ENCODE data around the gene SPC24.
"Not testable (repeated sequence)": the region's sequence is repeated elsewhere in the genome, so short reads cannot be mapped to it uniquely, and the experiment has no call there.

SPC24 gene

DNA sequence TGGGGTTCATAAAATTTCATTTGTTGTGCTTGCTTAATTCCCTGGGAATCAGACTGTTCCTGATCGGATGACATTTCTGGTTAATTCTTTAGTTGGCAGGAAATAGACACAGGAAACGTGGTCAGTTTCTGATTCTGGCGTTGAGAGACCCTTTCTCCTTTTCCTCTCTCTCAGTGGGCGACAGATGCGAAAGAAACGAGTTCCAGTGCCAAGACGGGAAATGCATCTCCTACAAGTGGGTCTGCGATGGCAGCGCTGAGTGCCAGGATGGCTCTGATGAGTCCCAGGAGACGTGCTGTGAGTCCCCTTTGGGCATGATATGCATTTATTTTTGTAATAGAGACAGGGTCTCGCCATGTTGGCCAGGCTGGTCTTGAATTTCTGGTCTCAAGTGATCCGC is 55.5 kb downstream of the SPC24 start:
- FAIRE-seq (no peak), DNase-seq (ENCODE audit: insufficient read length, low spot score) (no peak)

DNA sequence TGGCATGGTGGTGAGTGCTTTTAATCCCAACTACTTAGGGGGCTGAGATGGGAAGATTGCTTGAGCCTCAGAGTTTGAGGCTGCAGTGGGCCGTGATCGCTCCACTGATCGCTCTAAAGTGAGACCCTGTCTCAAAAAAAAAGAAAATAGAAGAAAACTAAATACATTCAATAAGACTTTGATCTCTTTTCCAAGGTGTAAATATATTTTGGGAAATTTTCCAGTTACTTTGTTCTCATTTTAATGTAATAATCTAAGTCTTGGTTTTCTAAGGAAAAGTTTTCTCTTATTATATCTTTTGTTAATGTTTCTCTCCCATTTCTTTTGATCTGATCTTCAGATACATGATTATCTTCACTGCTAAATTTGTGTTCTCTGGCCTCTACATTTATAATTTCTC is 56.7 kb downstream of the SPC24 start:
- no peak for DNase-seq (ENCODE audit: insufficient read length, low spot score)
- no peak for FAIRE-seq

DNA sequence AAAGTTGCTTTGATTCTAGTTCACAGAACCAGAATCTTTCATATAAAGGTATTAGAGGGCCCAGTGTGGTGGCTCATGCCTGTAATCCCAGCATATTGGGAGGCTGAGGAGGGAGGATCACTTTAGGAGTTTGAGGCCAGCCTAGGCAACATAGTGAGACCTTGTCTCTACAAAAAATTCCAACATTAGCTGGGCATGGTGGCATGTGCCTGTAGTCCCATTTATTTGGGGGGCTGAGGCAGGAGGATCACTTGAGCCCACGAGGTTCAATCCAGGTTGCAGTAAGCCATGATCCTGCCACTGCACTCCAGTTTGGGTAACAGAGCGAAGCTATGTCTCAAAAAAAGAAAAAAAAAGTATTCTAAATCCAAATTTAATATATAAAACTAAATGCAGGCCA is 57.3 kb downstream of the SPC24 start:
- FAIRE-seq (no peak), DNase-seq (ENCODE audit: insufficient read length, low spot score) (no peak)

DNA sequence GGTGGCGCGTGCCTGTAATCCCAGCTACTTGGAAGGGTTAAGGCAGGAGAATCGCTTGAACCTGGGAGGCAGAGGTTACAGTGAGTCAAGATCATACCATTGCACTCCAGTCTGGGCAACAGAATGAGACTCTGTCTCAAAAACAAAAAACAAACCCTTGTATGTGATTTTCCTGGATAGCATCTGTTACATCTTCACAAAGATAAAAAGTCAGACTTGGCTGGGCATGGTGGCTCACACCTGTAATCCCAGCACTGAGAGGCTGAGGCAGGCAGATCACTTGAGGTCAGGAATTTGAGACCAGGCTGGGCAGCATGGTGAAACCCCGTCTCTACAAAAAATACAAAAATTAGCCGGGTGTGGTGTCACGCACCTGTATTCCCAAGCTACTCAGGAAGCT is 58.2 kb downstream of the SPC24 start:
- FAIRE-seq; DNase-seq (ENCODE audit: insufficient read length, low spot score): not testable (repeated sequence)

GRCh38 chr19:11096210-11096841 is 59.3 kb downstream of the SPC24 start:
- FAIRE-seq (peak; percentile 91), DNase-seq (ENCODE audit: insufficient read length, low spot score) (no peak)
